CD4-positive, alpha-beta T cell (primary cell): ENCODE data around the gene COMMD3. TPM values are rescaled to one million over a fixed set of nuclear protein-coding genes. Genes with fewer than 3 reads are reported as not detected.

Experiments
- ATAC-seq: fragments of 200-7000 bp; cut with Tn5 transposase; one replicate; pipeline ENCODE4 v1.10.0; 2022; ENCODE audit warnings: mild to moderate bottlenecking; ENCODE audit not compliant: poor library complexity
- CTCF ChIA-PET: fragments of 350-600 bp; sonication (Branson Sonifier 250); formaldehyde crosslinking; loops from one replicate; lab custom pipeline; 2021; ENCODE audit warnings: antibody characterized with exemption, inconsistent platforms; lab: Charles Lee
- POLR2A ChIA-PET: fragments of 350-600 bp; sonication (Branson Sonifier 250); formaldehyde crosslinking; loops from one replicate; lab custom pipeline; 2021; ENCODE audit warnings: antibody characterized with exemption, inconsistent platforms; lab: Charles Lee
- DNase-seq, 14 experiments: peaks; one replicate each; pipeline ENCODE4 v3.0.0-alpha.2; 2013 to 2020; ENCODE audit warnings: mixed read lengths in 2 of 14
- H3K27ac ChIP-seq, 2 donors: one replicate each; pipeline versions ENCODE4 v1.5.1 to v1.7.0; 2013; ENCODE audit warnings: low read length in 2 of 2, low read depth in 1 of 2, mild to moderate bottlenecking in 1 of 2
- H3K27me3 ChIP-seq, 2 experiments: 1 replicate in 1 of 2; 2 replicates in 1 of 2; pipeline versions ENCODE4 v1.6.1 to v1.7.0; 2013; ENCODE audit warnings: low read length in 2 of 2, control low read depth in 1 of 2, mild to moderate bottlenecking in 1 of 2, moderate library complexity in 1 of 2; ENCODE audit not compliant: insufficient read depth in 2 of 2, control insufficient read depth in 1 of 2
- H3K36me3 ChIP-seq: one replicate; pipeline ENCODE4 v1.6.1; 2013; ENCODE audit warnings: low read length, control low read depth; ENCODE audit not compliant: insufficient read depth
- H3K4me1 ChIP-seq: one replicate; pipeline ENCODE4 v1.6.1; 2013; ENCODE audit warnings: low read length, control low read depth; ENCODE audit not compliant: insufficient read depth
- H3K4me3 ChIP-seq: one replicate; pipeline ENCODE4 v1.5.1; 2013; ENCODE audit warnings: mild to moderate bottlenecking, low read length, moderate library complexity
- H3K9me3 ChIP-seq, 2 experiments: 1 replicate in 1 of 2; 2 replicates in 1 of 2; pipeline versions ENCODE4 v1.6.1 to v1.7.0; 2013; ENCODE audit warnings: low read length in 2 of 2, mild to moderate bottlenecking in 2 of 2, control low read depth in 1 of 2, moderate library complexity in 1 of 2; ENCODE audit not compliant: control insufficient read depth in 1 of 2, insufficient read depth in 1 of 2
- H3K27ac Mint-ChIP-seq: one replicate; pipeline ENCODE4 v1.8.0; 2020; ENCODE audit warnings: mixed read lengths
- H3K27me3 Mint-ChIP-seq: one replicate; pipeline ENCODE4 v1.8.0; 2021; ENCODE audit warnings: mixed read lengths
- H3K36me3 Mint-ChIP-seq: one replicate; pipeline ENCODE4 v1.8.0; 2021; ENCODE audit warnings: low read depth, mixed read lengths
- H3K4me1 Mint-ChIP-seq: one replicate; pipeline ENCODE4 v1.8.0; 2021; ENCODE audit warnings: low read depth, mixed read lengths
- H3K4me3 Mint-ChIP-seq: one replicate; pipeline ENCODE4 v1.8.0; 2020; ENCODE audit warnings: mild to moderate bottlenecking, mixed read lengths
- H3K9me3 Mint-ChIP-seq: one replicate; pipeline ENCODE4 v1.8.0; 2020; ENCODE audit warnings: mixed read lengths
- CTCF ChIP-seq: fragments of 200-600 bp; IDR thresholded peaks from one replicate; pipeline ENCODE4 v1.8.0; 2022; ENCODE audit warnings: antibody characterized with exemption, mild to moderate bottlenecking
- intact Hi-C, 2 experiments: fragments of 100-400 bp; cut with DNase I in 1 of 2; cut with micrococcal nuclease in 1 of 2; formaldehyde crosslinking; loops; one replicate each; pipeline versions ENCODE4 v1.15.1 to v1.9.0; 2023 to 2025; cut with DNase I, micrococcal nuclease
- total RNA-seq, 174 experiments: library from RNA in 2 of 174; stranded (reverse) in 2 of 174; gene quantifications; one replicate each; pipeline ENCODE4 v1.2.3 and lab custom pipeline; 2021 to 2026

COMMD3 gene
- total RNA-seq, 2 experiments from 2014 or later, result 43.2 to 51.0 TPM

- H3K27ac Mint-ChIP-seq, result no peak overlapping the region
- POLR2A ChIA-PET, result interaction anchor here (1.4 kb wide), 1 partner anchor 45 kb away, joined by 3 read pairs; the partner anchor contains the start of gene BMI1
- CTCF ChIA-PET, result interaction anchor here (0.6 kb wide), 1 partner anchor 9 kb away, joined by 3 read pairs; no protein-coding TSS in a partner anchor
- H3K27me3 Mint-ChIP-seq, result no peaks in the 10 kb centered on the region
- no peaks in the 10 kb centered on the region for H3K4me1 ChIP-seq
- no peak for TF ChIP-seq CTCF
- ATAC-seq, result no peak
- no peaks in the 10 kb centered on the region for H3K36me3 Mint-ChIP-seq
- no peaks in the 10 kb centered on the region for H3K9me3 Mint-ChIP-seq
- no peak overlapping the region for H3K4me3 Mint-ChIP-seq
- DNase-seq, result no peak
- no peaks in the 10 kb centered on the region for H3K36me3 ChIP-seq
- no peak overlapping the region for H3K27ac ChIP-seq
- no peaks in the 10 kb centered on the region for H3K9me3 ChIP-seq
- H3K4me1 Mint-ChIP-seq, result peaks cover 14% of the 10 kb centered on the region
- intact Hi-C loops, result no loop called here
- peaks cover 0 to 6% of the 10 kb centered on the region in 2 experiments for H3K27me3 ChIP-seq
- H3K4me3 ChIP-seq, result no peak overlapping the region
Observed at GRCh38 chr10:22366435-22366703, 50.2 kb downstream of the COMMD3 start.

- H3K4me3 Mint-ChIP-seq, result no peak overlapping the region
- no peaks in the 10 kb centered on the region for H3K27me3 Mint-ChIP-seq
- CTCF ChIA-PET, result interaction anchor here (0.6 kb wide), 1 partner anchor 9 kb away, joined by 3 read pairs; no protein-coding TSS in a partner anchor
- no peak overlapping the region for H3K27ac Mint-ChIP-seq
- intact Hi-C loops, result no loop called here
- DNase-seq (no peak), ATAC-seq (no peak)
- no peaks in the 10 kb centered on the region for H3K36me3 Mint-ChIP-seq
- no peak overlapping the region for H3K4me3 ChIP-seq
- no peaks in the 10 kb centered on the region for H3K9me3 Mint-ChIP-seq
- peaks cover 14% of the 10 kb centered on the region for H3K4me1 Mint-ChIP-seq
- H3K9me3 ChIP-seq, result no peaks in the 10 kb centered on the region
- no peak for TF ChIP-seq CTCF
- no peak overlapping the region for H3K27ac ChIP-seq
- H3K27me3 ChIP-seq, result peaks cover 0 to 6% of the 10 kb centered on the region in 2 experiments
- no peaks in the 10 kb centered on the region for H3K4me1 ChIP-seq
- no peaks in the 10 kb centered on the region for H3K36me3 ChIP-seq
- POLR2A ChIA-PET, result interaction anchor here (1.4 kb wide), 1 partner anchor 45 kb away, joined by 3 read pairs; the partner anchor contains the start of gene BMI1
Observed at GRCh38 chr10:22366771-22367170, 50.6 kb downstream of the COMMD3 start.

GRCh38 chr10:22367471-22367870 is 51.3 kb downstream of the COMMD3 start:
- intact Hi-C loops, result no loop called here
- Mint-ChIP-seq H3K9me3 (no peaks in the 10 kb centered on the region), H3K4me1 (peaks cover 14% of the 10 kb centered on the region), H3K27ac (no peak overlapping the region), H3K27me3 (no peaks in the 10 kb centered on the region), H3K4me3 (no peak overlapping the region), H3K36me3 (no peaks in the 10 kb centered on the region)
- ATAC-seq (no peak), DNase-seq (no peak)
- no peak for TF ChIP-seq CTCF
- Histone ChIP-seq H3K27me3 (peaks cover 0 to 6% of the 10 kb centered on the region in 2 experiments), H3K4me3 (no peak overlapping the region), H3K9me3 (no peaks in the 10 kb centered on the region), H3K4me1 (no peaks in the 10 kb centered on the region), H3K36me3 (no peaks in the 10 kb centered on the region), H3K27ac (no peak overlapping the region)
- ChIA-PET POLR2A (interaction anchor here (1.3 kb wide), 1 partner anchor 51 kb away, joined by 3 read pairs; the partner anchor contains the start of gene COMMD3), CTCF (no interaction called here)
